H9 (cell line): ENCODE results near the gene TAOK2. TPM values are rescaled to one million over a fixed set of nuclear protein-coding genes. Genes with fewer than 3 reads are reported as not detected.

Experiments
- DNase-seq: peaks from one replicate; pipeline ENCODE4 v3.0.0-alpha.2; 2017
- H2AFZ ChIP-seq: one replicate; pipeline ENCODE4 v1.6.1; 2013; ENCODE audit warnings: mild to moderate bottlenecking, low read length, control low read depth, moderate library complexity
- H2AK5ac ChIP-seq: 2 replicates; pipeline ENCODE4 v1.6.1; 2013; ENCODE audit warnings: low read length, control low read depth, mixed read lengths; ENCODE audit not compliant: insufficient read length
- H2BK120ac ChIP-seq: one replicate; pipeline ENCODE4 v1.6.1; 2013; ENCODE audit warnings: low read depth, mild to moderate bottlenecking, low read length, control low read depth, inconsistent platforms; ENCODE audit not compliant: poor library complexity, severe bottlenecking
- H2BK12ac ChIP-seq: 2 replicates; pipeline ENCODE4 v1.6.1; 2013; ENCODE audit warnings: low read length, control low read depth, mixed read lengths, low read depth; ENCODE audit not compliant: insufficient read length
- H2BK15ac ChIP-seq: 2 replicates; pipeline ENCODE4 v1.6.1; 2013; ENCODE audit warnings: low read depth, low read length, control low read depth
- H2BK20ac ChIP-seq: one replicate; pipeline ENCODE4 v1.6.1; 2013; ENCODE audit warnings: low read depth, mild to moderate bottlenecking, low read length, control low read depth, inconsistent platforms; ENCODE audit not compliant: poor library complexity, severe bottlenecking
- H2BK5ac ChIP-seq: 2 replicates; pipeline ENCODE4 v1.6.1; 2013; ENCODE audit warnings: low read length, control low read depth, mixed read lengths; ENCODE audit not compliant: insufficient read length
- H3K14ac ChIP-seq: 2 replicates; pipeline ENCODE4 v1.6.1; 2013; ENCODE audit warnings: low read length, control low read depth; ENCODE audit not compliant: insufficient read depth
- H3K18ac ChIP-seq: 2 replicates; pipeline ENCODE4 v1.6.1; 2013; ENCODE audit warnings: low read depth, mild to moderate bottlenecking, mixed read lengths, low read length, control low read depth; ENCODE audit not compliant: insufficient read length
- H3K23ac ChIP-seq: 2 replicates; pipeline ENCODE4 v1.6.1; 2013; ENCODE audit warnings: low read length, control low read depth, mixed read lengths, low read depth; ENCODE audit not compliant: insufficient read length
- H3K23me2 ChIP-seq: 2 replicates; pipeline ENCODE4 v1.6.1; 2013; ENCODE audit warnings: low read depth, mild to moderate bottlenecking, mixed read lengths, low read length, control low read depth; ENCODE audit not compliant: insufficient read length, poor library complexity, severe bottlenecking
- H3K27ac ChIP-seq: 2 replicates; pipeline ENCODE4 v1.5.1; 2013; ENCODE audit warnings: low read length, control low read depth, mixed read lengths, low read depth; ENCODE audit not compliant: insufficient read length
- H3K27me3 ChIP-seq: 2 replicates; pipeline ENCODE4 v1.6.1; 2013; ENCODE audit warnings: low read length, control low read depth, inconsistent platforms; ENCODE audit not compliant: insufficient read depth
- H3K4ac ChIP-seq: 2 replicates; pipeline ENCODE4 v1.6.1; 2013; ENCODE audit warnings: low read depth, mild to moderate bottlenecking, control low read depth, inconsistent platforms, low read length, moderate library complexity
- H3K4me1 ChIP-seq: 2 replicates; pipeline ENCODE4 v1.6.1; 2013; ENCODE audit warnings: low read length, control low read depth, inconsistent platforms; ENCODE audit not compliant: insufficient read depth
- H3K4me2 ChIP-seq: 2 replicates; pipeline ENCODE4 v1.6.1; 2013; ENCODE audit warnings: low read length, control low read depth, mixed read lengths; ENCODE audit not compliant: insufficient read length, insufficient read depth
- H3K56ac ChIP-seq: 2 replicates; pipeline ENCODE4 v1.6.1; 2013; ENCODE audit warnings: low read depth, mild to moderate bottlenecking, mixed read lengths, low read length, control low read depth; ENCODE audit not compliant: insufficient read length
- H3K79me1 ChIP-seq: 2 replicates; pipeline ENCODE4 v1.6.1; 2013; ENCODE audit warnings: low read depth, mild to moderate bottlenecking, moderate library complexity, low read length, control low read depth, inconsistent platforms; ENCODE audit not compliant: insufficient read depth, poor library complexity, severe bottlenecking
- H3K79me2 ChIP-seq: 2 replicates; pipeline ENCODE4 v1.6.1; 2013; ENCODE audit warnings: low read length, control low read depth, inconsistent platforms; ENCODE audit not compliant: insufficient read depth
- H3K9ac ChIP-seq: 2 replicates; pipeline ENCODE4 v1.6.1; 2013; ENCODE audit warnings: low read length, control low read depth, mixed read lengths; ENCODE audit not compliant: insufficient read length; ENCODE audit errors: extremely low read depth
- H3K9me3 ChIP-seq: one replicate; pipeline ENCODE4 v1.6.1; 2013; ENCODE audit warnings: low read depth, low read length, inconsistent platforms; ENCODE audit not compliant: control insufficient read depth
- H3T11ph ChIP-seq: one replicate; pipeline ENCODE4 v1.6.1; 2013; ENCODE audit warnings: mild to moderate bottlenecking, low read length, control low read depth, inconsistent platforms
- H4K20me1 ChIP-seq: one replicate; pipeline ENCODE4 v1.6.1; 2013; ENCODE audit not compliant: control insufficient read depth, insufficient read length, insufficient read depth
- H4K5ac ChIP-seq: 2 replicates; pipeline ENCODE4 v1.6.1; 2013; ENCODE audit warnings: low read depth, mild to moderate bottlenecking, mixed read lengths, low read length, control low read depth; ENCODE audit not compliant: insufficient read length
- H4K8ac ChIP-seq: replicated peaks from 2 replicates; pipeline ENCODE4 v1.6.1; 2013; ENCODE audit warnings: low read length, control low read depth, mixed read lengths, low read depth; ENCODE audit not compliant: insufficient read length
- H4K91ac ChIP-seq: 2 replicates; pipeline ENCODE4 v1.6.1; 2013; ENCODE audit warnings: low read depth, mild to moderate bottlenecking, moderate library complexity, mixed read lengths, low read length, control low read depth; ENCODE audit not compliant: insufficient read length
- H3K27ac Mint-ChIP-seq, 3 experiments: 2 replicates in 2 of 3; 3 replicates in 1 of 3; pipeline ENCODE4 v1.8.0; 2020 to 2021; ENCODE audit warnings: mixed read lengths in 3 of 3, mild to moderate bottlenecking in 1 of 3, moderate library complexity in 1 of 3
- H3K27me3 Mint-ChIP-seq: 2 replicates; pipeline ENCODE4 v1.8.0; 2021; ENCODE audit warnings: low read depth, mild to moderate bottlenecking, moderate library complexity, mixed read lengths
- H3K36me3 Mint-ChIP-seq, 3 experiments: 2 replicates in 2 of 3; 3 replicates in 1 of 3; pipeline ENCODE4 v1.8.0; 2020 to 2021; ENCODE audit warnings: low read depth in 3 of 3, mixed read lengths in 3 of 3; ENCODE audit not compliant: insufficient read depth in 1 of 3
- H3K4me1 Mint-ChIP-seq, 2 experiments: 2 replicates each; pipeline ENCODE4 v1.8.0; 2020; ENCODE audit warnings: mixed read lengths in 2 of 2
- H3K4me3 Mint-ChIP-seq, 2 experiments: 2 replicates in 1 of 2; 3 replicates in 1 of 2; pipeline ENCODE4 v1.8.0; 2020 to 2021; ENCODE audit warnings: mild to moderate bottlenecking in 2 of 2, mixed read lengths in 2 of 2, moderate library complexity in 1 of 2
- H3K9me3 Mint-ChIP-seq, 2 experiments: 2 replicates in 1 of 2; 3 replicates in 1 of 2; pipeline ENCODE4 v1.8.0; 2020; ENCODE audit warnings: mild to moderate bottlenecking in 2 of 2, mixed read lengths in 2 of 2, moderate library complexity in 1 of 2
- WGBS: extraction: QIAGEN DNeasy Blood & Tissue Kit; methylation state at CpG from one replicate; pipeline ENCODE4 v1.1.7; 2013; ENCODE audit warnings: missing lambda C conversion rate, low lambda C conversion rate, mixed read lengths; ENCODE audit not compliant: insufficient read length; ENCODE audit errors: extremely low coverage; 5-methylcytosine and 5-hydroxymethylcytosine counted together
- total RNA-seq: library from RNA; stranded (reverse); gene quantifications from 2 replicates; pipeline ENCODE4 v1.2.1, GENCODE V29; 2021
- TF ChIP-seq, protein P1 (sequence below): fragments of 200-600 bp; sonication (generic); conservative IDR thresholded peaks from 3 replicates; pipeline ENCODE4 v1.8.0; 2021; ENCODE audit warnings: antibody characterized with exemption, mild to moderate bottlenecking

Gene TAOK2
- total RNA-seq, 1 experiment from 2014 or later = 43.9 TPM

DNA sequence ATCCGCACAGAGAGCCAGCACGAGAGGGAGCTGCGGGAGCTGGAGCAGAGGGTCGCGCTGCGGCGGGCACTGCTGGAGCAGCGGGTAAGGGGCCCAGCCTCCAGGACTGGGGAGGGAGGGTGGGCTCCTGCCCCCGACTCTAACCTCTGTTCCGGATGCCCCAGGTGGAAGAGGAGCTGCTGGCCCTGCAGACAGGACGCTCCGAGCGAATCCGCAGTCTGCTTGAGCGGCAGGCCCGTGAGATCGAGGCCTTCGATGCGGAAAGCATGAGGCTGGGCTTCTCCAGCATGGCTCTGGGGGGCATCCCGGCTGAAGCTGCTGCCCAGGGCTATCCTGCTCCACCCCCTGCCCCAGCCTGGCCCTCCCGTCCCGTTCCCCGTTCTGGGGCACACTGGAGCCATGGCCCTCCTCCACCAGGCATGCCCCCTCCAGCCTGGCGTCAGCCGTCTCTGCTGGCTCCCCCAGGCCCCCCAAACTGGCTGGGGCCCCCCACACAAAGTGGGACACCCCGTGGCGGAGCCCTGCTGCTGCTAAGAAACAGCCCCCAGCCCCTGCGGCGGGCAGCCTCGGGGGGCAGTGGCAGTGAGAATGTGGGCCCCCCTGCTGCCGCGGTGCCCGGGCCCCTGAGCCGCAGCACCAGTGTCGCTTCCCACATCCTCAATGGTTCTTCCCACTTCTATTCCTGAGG lies 17.4 kb downstream of the TAOK2 start:
- no peak overlapping the region for H3T11ph ChIP-seq
- H4K5ac ChIP-seq = no peak overlapping the region
- no peak overlapping the region for H3K4me3 Mint-ChIP-seq
- H3K23me2 ChIP-seq = peaks cover 5% of the 10 kb centered on the region
- no peaks in the 10 kb centered on the region; the same call in 1 of the 2 replicates for H3K27me3 Mint-ChIP-seq
- no peak overlapping the region for H2BK120ac ChIP-seq
- H3K79me2 ChIP-seq = no peaks in the 10 kb centered on the region
- TF ChIP-seq, protein P1, sequence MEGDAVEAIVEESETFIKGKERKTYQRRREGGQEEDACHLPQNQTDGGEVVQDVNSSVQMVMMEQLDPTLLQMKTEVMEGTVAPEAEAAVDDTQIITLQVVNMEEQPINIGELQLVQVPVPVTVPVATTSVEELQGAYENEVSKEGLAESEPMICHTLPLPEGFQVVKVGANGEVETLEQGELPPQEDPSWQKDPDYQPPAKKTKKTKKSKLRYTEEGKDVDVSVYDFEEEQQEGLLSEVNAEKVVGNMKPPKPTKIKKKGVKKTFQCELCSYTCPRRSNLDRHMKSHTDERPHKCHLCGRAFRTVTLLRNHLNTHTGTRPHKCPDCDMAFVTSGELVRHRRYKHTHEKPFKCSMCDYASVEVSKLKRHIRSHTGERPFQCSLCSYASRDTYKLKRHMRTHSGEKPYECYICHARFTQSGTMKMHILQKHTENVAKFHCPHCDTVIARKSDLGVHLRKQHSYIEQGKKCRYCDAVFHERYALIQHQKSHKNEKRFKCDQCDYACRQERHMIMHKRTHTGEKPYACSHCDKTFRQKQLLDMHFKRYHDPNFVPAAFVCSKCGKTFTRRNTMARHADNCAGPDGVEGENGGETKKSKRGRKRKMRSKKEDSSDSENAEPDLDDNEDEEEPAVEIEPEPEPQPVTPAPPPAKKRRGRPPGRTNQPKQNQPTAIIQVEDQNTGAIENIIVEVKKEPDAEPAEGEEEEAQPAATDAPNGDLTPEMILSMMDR = no peak
- no peak overlapping the region for H3K56ac ChIP-seq
- H3K27me3 ChIP-seq = no peaks in the 10 kb centered on the region
- H3K18ac ChIP-seq = no peak overlapping the region
- H4K20me1 ChIP-seq = no peaks in the 10 kb centered on the region
- H4K8ac ChIP-seq = no peak overlapping the region
- no peak for DNase-seq
- no peak overlapping the region for H3K27ac Mint-ChIP-seq
- no peak overlapping the region for H4K91ac ChIP-seq
- H2BK20ac ChIP-seq = no peak overlapping the region
- no peaks in the 10 kb centered on the region for H3K9me3 Mint-ChIP-seq
- H2BK15ac ChIP-seq = no peak overlapping the region
- H3K4me1 Mint-ChIP-seq = peaks cover 9 to 10% of the 10 kb centered on the region in 2 experiments
- no peak overlapping the region for H2BK5ac ChIP-seq
- no CpG with 5 or more reads among the region's 35 CpGs for WGBS
- H3K4me1 ChIP-seq = no peaks in the 10 kb centered on the region
- H3K4me2 ChIP-seq = no peak overlapping the region
- H3K4ac ChIP-seq = no peak overlapping the region
- H2AFZ ChIP-seq = no peak overlapping the region
- H3K9ac ChIP-seq = no peak overlapping the region
- no peaks in the 10 kb centered on the region for H3K79me1 ChIP-seq
- H2BK12ac ChIP-seq = no peak overlapping the region
- no peak overlapping the region for H2AK5ac ChIP-seq
- peaks cover 15 to 57% (median 49%) of the 10 kb centered on the region in 3 experiments for H3K36me3 Mint-ChIP-seq
- no peak overlapping the region for H3K23ac ChIP-seq
- no peaks in the 10 kb centered on the region for H3K9me3 ChIP-seq
- H3K14ac ChIP-seq = no peak overlapping the region
- H3K27ac ChIP-seq = no peak overlapping the region
